HG03432 (cell line): ENCODE data around the gene TMEM254.
"Not testable (repeated sequence)": the region's sequence is repeated elsewhere in the genome, so short reads cannot be mapped to it uniquely, and the experiment has no call there.

Experiments used
- ATAC-seq: cut with Tn5 transposase; IDR thresholded peaks from one replicate; pipeline ENCODE4 v1.9.1; 2021; ENCODE audit warnings: mild to moderate bottlenecking, moderate library complexity; ENCODE audit not compliant: unreplicated experiment

TMEM254 gene

GRCh38 chr10:80132299-80133139 lies 54.1 kb downstream of the TMEM254 start, which contains the start of gene PLAC9:
TSS of gene PLAC9 (plus strand) at chr10:80132730. CDS start at chr10:80132763, 33 bp downstream.
- no peak for ATAC-seq

GRCh38 chr10:80133206-80133605 lies 54.7 kb downstream of the TMEM254 start:
- ATAC-seq = no peak

- ATAC-seq = not testable (repeated sequence)
Measured at GRCh38 chr10:80133687-80134086, 55.2 kb downstream of the TMEM254 start.

- no peak for ATAC-seq
Measured at GRCh38 chr10:80136134-80136571, 57.7 kb downstream of the TMEM254 start.

- ATAC-seq = no peak
Measured at GRCh38 chr10:80137031-80137862, 58.8 kb downstream of the TMEM254 start.

GRCh38 chr10:80137920-80138319 lies 59.5 kb downstream of the TMEM254 start:
- no peak for ATAC-seq

GRCh38 chr10:80139265-80139664 lies 60.8 kb downstream of the TMEM254 start:
- ATAC-seq = no peak

- ATAC-seq = no peak
Measured at GRCh38 chr10:80140251-80140650, 61.8 kb downstream of the TMEM254 start.

- no peak for ATAC-seq
Measured at GRCh38 chr10:80141696-80142460, 63.4 kb downstream of the TMEM254 start.
